ENCODE measurements around the gene RNF183. TPM values are rescaled to one million over a fixed set of nuclear protein-coding genes. Genes with fewer than 3 reads are reported as not detected.
A peak's percentile ranks its signal among the peaks of the same experiment; 100 is the strongest.

The RNF183 gene
- total RNA-seq, 6 experiments from 2014 or later = not detected

GRCh38 chr9:113317777-113318176 is 14.6 kb upstream of the RNF183 start:
- 0 out of 2 replicates have a peak, but pooled peaks cover 4% of the 10 kb centered on the region for H3K36me3 Mint-ChIP-seq (ENCODE audit: low read depth)
- peaks cover 11% of the 10 kb centered on the region for H3K27me3 Mint-ChIP-seq (ENCODE audit: insufficient read depth)
- no peak overlapping the region for H3K27ac Mint-ChIP-seq
- no peak for DNase-seq
- no peak overlapping the region for H3K4me3 Mint-ChIP-seq
- no peaks in the 10 kb centered on the region for H3K9me3 Mint-ChIP-seq
- peak; percentile 61 for TF ChIP-seq CTCF (IDR thresholded peaks at IDR 0.05)
- peaks cover 7% of the 10 kb centered on the region; the same call in 1 of the 2 replicates for H3K4me1 Mint-ChIP-seq (ENCODE audit: low read depth)

- no peak overlapping the region for H3K4me3 Mint-ChIP-seq
Observed at GRCh38 chr9:113316030-113316429, 12.9 kb upstream of the RNF183 start.

DNA sequence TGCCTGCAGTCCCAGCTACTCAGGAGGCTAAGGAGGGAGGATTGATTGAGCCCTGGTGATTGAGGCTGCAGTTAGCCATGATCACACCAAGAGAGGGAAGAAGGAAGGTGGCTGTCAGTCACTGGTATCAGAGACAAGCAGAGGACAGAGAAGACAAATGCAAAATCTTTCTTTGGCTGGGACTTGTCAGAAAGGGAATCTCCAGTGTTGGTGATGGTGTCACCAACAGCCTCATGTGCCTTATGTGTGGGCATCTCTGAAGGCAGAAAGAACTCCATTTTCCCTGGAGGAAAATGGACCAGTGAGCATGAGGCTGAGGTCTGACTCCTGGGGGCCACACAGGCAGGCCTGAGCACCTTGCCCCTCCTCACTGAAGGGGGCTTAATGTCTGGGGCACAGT is 12.1 kb upstream of the RNF183 start:
- H3K9me3 Mint-ChIP-seq = no peaks in the 10 kb centered on the region
- no peak for DNase-seq
- H3K27ac Mint-ChIP-seq = no peak overlapping the region
- TF ChIP-seq CTCF (IDR thresholded peaks at IDR 0.05) = no peak
- peaks cover 16% of the 10 kb centered on the region; the same call in 1 of the 2 replicates for H3K4me1 Mint-ChIP-seq (ENCODE audit: low read depth)
- no peak overlapping the region for H3K4me3 Mint-ChIP-seq
- H3K36me3 Mint-ChIP-seq (ENCODE audit: low read depth) = 0 out of 2 replicates have a peak, but pooled peaks cover 4% of the 10 kb centered on the region
- H3K27me3 Mint-ChIP-seq (ENCODE audit: insufficient read depth) = peaks cover 11% of the 10 kb centered on the region

More at GRCh38 chr9:113316030-113316429, 12.9 kb upstream of the RNF183 start:
- H3K9me3 Mint-ChIP-seq = no peaks in the 10 kb centered on the region
- no peak overlapping the region for H3K27ac Mint-ChIP-seq
- no peak for TF ChIP-seq CTCF (IDR thresholded peaks at IDR 0.05)
- no peak for DNase-seq
- H3K27me3 Mint-ChIP-seq (ENCODE audit: insufficient read depth) = peaks cover 11% of the 10 kb centered on the region
- H3K36me3 Mint-ChIP-seq (ENCODE audit: low read depth) = 0 out of 2 replicates have a peak, but pooled peaks cover 4% of the 10 kb centered on the region
- H3K4me1 Mint-ChIP-seq (ENCODE audit: low read depth) = peaks cover 8% of the 10 kb centered on the region; the same call in 1 of the 2 replicates

DNA sequence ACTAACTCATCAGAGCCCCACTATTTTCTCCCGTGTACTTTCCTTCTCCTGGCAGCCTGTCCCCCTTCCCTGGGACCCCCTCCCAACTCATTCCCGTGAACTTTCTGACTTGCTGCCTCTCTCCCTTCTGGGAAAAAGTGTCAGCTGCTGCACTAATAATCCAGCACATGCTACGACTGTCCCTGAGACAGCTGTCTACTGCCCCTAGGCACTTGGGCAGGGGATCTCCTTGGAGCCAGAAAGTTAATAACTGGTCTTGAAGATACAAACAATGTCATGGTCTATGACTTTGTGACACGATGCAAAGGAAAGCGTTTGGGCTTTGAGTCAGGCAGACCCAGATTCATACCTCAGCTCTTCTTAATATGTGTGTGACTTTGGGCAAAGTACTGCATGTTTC is 10.1 kb upstream of the RNF183 start:
- Mint-ChIP-seq H3K27ac (no peak overlapping the region), H3K27me3 (ENCODE audit: insufficient read depth) (peaks cover 9% of the 10 kb centered on the region; the same call in 1 of the 2 replicates), H3K9me3 (no peaks in the 10 kb centered on the region), H3K4me1 (ENCODE audit: low read depth) (peaks cover 18% of the 10 kb centered on the region; the same call in 1 of the 2 replicates), H3K36me3 (ENCODE audit: low read depth) (0 out of 2 replicates have a peak, but pooled peaks cover 4% of the 10 kb centered on the region), H3K4me3 (no peak overlapping the region)
- no peak for DNase-seq
- no peak for TF ChIP-seq CTCF (IDR thresholded peaks at IDR 0.05)

GRCh38 chr9:113311961-113312360 is 8.8 kb upstream of the RNF183 start:
- H3K4me1 Mint-ChIP-seq (ENCODE audit: low read depth) = peaks cover 18% of the 10 kb centered on the region; the same call in 1 of the 2 replicates
- H3K36me3 Mint-ChIP-seq (ENCODE audit: low read depth) = no peaks in the 10 kb centered on the region
- H3K9me3 Mint-ChIP-seq = no peaks in the 10 kb centered on the region
- DNase-seq = no peak
- H3K27ac Mint-ChIP-seq = no peak overlapping the region
- peaks cover 9% of the 10 kb centered on the region for H3K27me3 Mint-ChIP-seq (ENCODE audit: insufficient read depth)
- H3K4me3 Mint-ChIP-seq = no peak overlapping the region
- TF ChIP-seq CTCF (IDR thresholded peaks at IDR 0.05) = no peak
